Left renal pelvis (tissue), 4 donors: ENCODE results near the gene ZFYVE21. TPM values are rescaled to one million over a fixed set of nuclear protein-coding genes. Genes with fewer than 3 reads are reported as not detected.

ENCODE experiments used
- DNase-seq, 4 donors: peaks; one replicate each; pipeline ENCODE4 v3.0.0-alpha.2; 2013; ENCODE audit warnings: low read depth in 4 of 4, low spot score in 3 of 4
- polyA plus RNA-seq, 4 donors: library from polyadenylated mRNA; unstranded; fragments of 120-200 nt; gene quantifications; one replicate each; pipeline ENCODE4 v1.2.1, GENCODE V29; 2013; ENCODE audit not compliant: insufficient read length in 4 of 4

ZFYVE21 gene
- polyA plus RNA-seq, 4 donors, result 50.6 to 60.4 (median 55.2) TPM

GRCh38 chr14:103721334-103722120 lies 5.9 kb downstream of the ZFYVE21 start:
- no peak for DNase-seq

DNA sequence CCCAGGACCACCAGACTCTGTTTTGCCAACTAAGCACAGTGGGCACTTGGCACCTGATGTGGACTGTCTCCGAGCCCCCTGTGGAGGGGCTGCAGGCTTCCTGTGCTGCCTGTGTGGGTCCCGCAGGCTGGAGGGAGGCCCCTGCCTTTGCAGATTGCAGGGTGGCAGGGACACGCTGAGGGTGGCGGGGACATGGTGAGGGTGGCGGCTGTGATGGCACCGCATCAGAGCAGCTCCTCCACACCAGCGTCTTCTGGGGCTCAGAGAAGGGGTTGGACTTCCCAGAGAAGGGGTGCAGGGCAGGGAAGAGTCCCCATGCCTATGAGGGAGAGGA lies 8.1 kb downstream of the ZFYVE21 start:
- no peak for DNase-seq

- DNase-seq, result no peak
Measured at GRCh38 chr14:103724116-103724515, 8.5 kb downstream of the ZFYVE21 start.

DNA sequence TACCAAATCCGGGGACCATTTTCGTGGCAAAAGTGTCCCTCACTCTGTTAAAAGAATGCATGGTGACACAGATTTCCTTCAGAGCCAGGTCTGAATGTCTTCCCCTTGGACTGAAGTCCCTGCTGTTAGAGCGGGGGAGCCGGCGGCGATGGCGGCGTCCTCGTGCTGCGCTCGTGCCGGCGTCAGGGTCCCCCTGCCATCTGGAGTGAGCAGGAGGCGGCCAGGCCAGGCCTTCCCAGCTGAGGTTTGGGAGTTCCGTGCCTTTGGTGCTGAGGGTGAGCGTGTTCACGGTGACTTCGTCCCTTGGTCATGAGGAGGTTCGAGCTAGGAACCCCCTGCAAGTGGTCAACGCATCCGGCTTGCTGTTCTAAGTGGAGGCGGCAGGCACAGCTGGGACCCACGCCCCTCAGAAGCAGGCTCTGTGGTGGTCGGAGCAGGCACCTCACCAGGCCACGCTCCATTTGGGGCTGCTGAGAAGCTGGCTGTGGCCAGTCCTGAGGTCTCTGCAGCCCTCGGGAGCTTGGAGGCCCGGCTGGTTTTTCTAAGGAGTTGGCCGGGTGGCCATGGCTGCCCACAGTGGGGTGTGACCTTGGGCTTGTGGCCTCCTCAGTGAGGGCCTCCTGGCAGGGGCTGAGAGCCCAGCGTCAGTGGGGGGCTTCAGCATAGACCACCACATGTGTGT lies 9.5 kb downstream of the ZFYVE21 start:
- DNase-seq, result no peak

GRCh38 chr14:103725739-103726395 lies 10.3 kb downstream of the ZFYVE21 start:
- no peak for DNase-seq

- no peak for DNase-seq
Measured at GRCh38 chr14:103726474-103726873, 10.9 kb downstream of the ZFYVE21 start.

DNA sequence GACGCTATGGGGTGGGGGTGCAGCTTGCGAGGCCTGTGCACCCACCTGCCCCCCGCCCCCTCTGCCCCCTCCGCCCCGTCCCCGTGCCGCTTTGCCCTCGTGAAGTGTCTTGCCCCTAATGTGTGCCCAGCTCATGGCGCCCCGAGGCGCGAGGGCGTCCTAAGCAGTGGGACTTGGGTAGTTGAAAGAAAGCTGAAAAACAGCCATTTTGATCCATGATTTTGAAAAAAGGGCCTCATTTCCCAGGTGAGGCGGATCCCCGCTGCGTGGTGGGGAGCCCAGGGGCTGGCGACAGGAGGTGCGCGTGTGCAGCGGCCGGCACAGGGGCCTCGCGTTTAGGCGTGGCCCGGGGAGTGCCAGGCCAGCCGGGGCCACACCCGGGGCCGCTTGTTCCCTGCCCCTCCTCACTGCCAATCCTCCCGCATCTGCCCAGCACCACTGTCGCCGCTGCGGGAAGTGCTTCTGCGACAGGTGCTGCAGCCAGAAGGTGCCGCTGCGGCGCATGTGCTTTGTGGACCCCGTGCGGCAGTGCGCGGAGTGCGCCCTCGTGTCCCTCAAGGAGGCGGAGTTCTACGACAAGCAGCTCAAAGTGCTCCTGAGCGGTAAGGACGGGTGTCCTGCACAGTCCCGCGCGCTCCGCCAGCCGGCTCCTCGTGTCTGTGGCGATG lies 11.8 kb downstream of the ZFYVE21 start:
- peak in 1 of 4 donors; percentile 51 for DNase-seq

GRCh38 chr14:103728141-103728540 lies 12.5 kb downstream of the ZFYVE21 start:
- DNase-seq, result no peak

GRCh38 chr14:103728721-103729120 lies 13.1 kb downstream of the ZFYVE21 start:
- no peak for DNase-seq

DNA sequence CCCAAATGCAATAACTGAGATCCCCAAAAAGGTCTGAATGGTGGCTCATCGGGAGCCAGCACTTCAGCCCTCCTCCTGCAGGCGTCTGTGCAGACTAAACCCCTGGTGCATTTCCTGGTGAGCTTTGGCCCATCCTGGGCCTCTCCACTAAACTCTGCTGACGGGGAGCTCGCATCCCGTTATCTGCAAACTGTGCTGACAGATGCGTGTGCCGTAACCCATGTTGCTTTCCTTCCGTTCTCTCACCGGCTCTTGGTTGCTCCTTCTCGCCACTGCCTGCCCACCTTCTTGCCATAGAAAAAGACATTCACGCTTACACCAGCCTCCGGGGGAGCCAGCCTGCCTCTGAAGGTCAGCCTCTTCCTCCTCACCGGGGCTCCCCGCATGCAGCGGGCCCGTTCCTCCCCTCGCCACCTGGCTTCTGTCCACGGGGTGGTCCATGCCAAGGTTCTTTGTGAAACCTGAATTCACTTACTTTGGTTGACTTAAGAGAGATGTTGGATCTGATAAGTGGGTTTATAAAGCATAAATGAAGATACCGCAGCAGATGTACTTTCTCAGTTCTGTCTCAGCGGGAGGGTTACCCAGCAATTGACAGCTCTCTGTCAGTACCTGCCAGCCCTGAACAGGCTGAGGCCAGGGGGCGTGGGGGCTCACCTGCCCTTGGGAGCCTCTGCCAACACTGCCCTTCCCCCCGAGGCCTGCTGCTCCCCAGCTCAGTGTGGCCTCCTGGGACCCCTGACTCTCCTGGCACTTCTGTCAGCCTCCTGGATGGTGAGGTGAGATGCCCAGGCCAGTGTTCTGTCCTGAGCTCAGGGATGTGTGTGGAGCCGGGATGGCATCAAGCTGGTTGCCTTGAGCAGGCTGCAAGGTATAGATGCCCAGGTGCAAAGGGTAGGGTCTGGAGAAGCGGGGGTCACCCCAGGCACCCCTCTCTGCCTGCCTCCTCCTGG lies 14.2 kb downstream of the ZFYVE21 start:
- no peak for DNase-seq

DNA sequence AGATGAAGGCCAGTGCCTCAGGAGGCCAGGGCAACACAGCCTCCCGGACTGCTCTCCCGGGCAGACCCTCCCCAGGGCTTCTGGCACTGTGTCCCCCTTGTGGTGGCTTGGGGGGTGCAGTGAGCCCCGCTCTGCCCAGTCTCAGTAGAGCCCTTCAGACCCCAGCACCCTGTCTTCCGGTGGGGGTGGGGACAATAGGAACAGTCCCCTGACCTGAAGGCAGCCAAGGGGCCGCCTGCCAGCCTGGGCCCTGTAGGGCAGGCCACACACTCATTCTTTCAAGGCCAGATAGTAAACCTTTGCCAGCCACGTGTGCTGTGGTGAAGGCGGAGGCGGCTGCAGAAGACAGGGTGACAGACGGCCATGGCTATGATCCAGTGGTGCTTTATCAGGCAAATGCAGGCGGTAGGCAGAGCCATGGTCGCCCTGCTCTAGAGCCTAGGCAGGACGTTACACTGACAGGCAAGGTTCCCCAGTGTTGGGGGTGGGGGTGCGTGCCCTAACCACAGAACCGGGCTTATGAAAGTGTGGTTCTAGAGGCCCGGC lies 15.0 kb downstream of the ZFYVE21 start:
- no peak for DNase-seq

GRCh38 chr14:103731481-103731880 lies 15.9 kb downstream of the ZFYVE21 start:
- no peak for DNase-seq

GRCh38 chr14:103731916-103732867 lies 16.6 kb downstream of the ZFYVE21 start:
- DNase-seq, result no peak

- no peak for DNase-seq
Measured at GRCh38 chr14:103732868-103733620, 17.4 kb downstream of the ZFYVE21 start.

DNA sequence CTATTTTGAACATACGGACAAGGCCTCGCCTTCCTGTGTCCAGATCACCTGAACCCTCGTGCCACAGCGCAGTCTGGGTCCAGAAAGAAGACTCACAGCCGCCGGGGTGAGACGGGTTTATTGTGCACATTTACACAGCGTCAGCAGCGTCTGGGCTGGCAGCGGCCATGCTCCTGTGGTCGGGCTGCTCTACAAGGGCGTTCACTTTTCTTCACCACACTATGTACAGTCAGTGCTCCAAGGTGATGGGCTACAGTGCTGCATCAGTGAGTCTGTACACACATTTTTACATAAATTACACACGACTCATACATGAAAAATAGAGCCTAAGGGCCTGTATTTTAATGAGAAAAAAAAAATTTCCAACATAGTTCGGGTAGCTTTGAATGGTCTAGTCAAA lies 18.0 kb downstream of the ZFYVE21 start:
- DNase-seq, result no peak

DNA sequence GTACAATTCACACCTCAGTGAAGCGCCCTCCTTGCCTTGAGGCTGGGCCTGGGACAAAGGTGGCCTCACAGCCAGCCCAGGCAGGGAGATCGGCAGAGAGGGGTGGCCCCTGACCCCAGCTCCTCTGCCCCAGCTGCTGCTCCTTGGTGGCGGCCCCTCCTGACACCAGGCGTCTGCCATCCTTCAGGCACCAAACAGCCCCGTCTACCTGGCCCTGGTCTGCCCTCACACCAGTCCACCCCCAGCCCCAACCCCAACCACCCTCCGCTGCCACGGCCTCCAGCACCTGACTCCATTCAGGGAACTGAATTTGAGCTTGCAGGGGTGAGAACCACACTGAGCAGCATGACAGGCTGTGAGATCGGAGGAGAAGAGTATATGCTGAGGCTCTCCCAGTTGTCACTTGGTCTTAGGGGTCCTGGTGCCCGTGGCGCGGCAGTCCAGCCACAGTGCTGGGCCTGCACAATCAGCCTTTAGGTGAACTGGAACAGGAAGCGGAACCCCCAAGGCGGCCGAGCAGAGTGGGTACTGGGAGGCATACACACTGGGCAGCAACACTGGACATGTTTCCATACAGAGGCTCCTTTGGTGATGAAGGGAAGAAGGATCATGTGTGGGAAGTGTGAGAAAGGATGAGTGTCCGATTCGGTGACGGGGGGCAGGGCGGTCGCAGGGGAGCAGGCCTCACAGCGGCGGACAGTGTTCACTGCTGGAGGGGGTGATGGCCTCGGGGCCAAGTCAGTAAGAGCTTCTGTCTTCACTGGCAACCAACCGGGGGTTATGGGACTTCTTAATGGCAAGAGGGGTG lies 18.7 kb downstream of the ZFYVE21 start:
- DNase-seq, result no peak

GRCh38 chr14:103735022-103735421 lies 19.4 kb downstream of the ZFYVE21 start:
- DNase-seq, result no peak
